HCT116 (cell line): Measurements from ENCODE around the gene NDUFS5. TPM values are rescaled to one million over a fixed set of nuclear protein-coding genes. Genes with fewer than 3 reads are reported as not detected.

Experiments
- ATAC-seq: fragments of 200-7000 bp; cut with Tn5 transposase; 2 replicates; pipeline ENCODE4 v1.9.1; 2020; ENCODE audit warnings: mild to moderate bottlenecking, moderate library complexity
- BruUV-seq: library from RNA; stranded (reverse); fragments of 400-500 nt; replicated peaks from 2 replicates; lab custom pipeline; 2021; lab: Mats Ljungman, UMichigan
- CTCF ChIA-PET: fragments of 300-600 bp; sonication (Branson Sonifier 250); formaldehyde crosslinking; loops from one replicate; lab custom pipeline; 2021; ENCODE audit warnings: antibody characterized with exemption; lab: Charles Lee
- POLR2A ChIA-PET: fragments of 300-600, 350-600 bp; sonication (Branson Sonifier 250); formaldehyde crosslinking; loops from one replicate; lab custom pipeline; 2021; ENCODE audit warnings: antibody characterized with exemption; lab: Charles Lee
- RAD21 ChIA-PET, 2 experiments: fragments of 300-600 bp; sonication (Branson Sonifier 250); formaldehyde crosslinking; loops; one replicate each; lab custom pipeline; 2023; ENCODE audit warnings: low total read pairs in 2 of 2; ENCODE audit not compliant: uncharacterized antibody in 2 of 2, unreplicated experiment in 2 of 2, low non-redundant PET in 1 of 2; lab: Charles Lee
- DNase-seq: peaks from one replicate; pipeline ENCODE4 v3.0.0-alpha.2; 2010; ENCODE audit warnings: low read depth, low spot score
- H2AFZ ChIP-seq: fragments of 200-600 bp; shearing (Covaris generic), sonication (generic); 2 replicates; pipeline ENCODE4 v1.6.1; 2017; ENCODE audit warnings: low read depth, mixed run types, mixed read lengths, antibody characterized with exemption, low read length; ENCODE audit not compliant: poor library complexity, severe bottlenecking
- H3K27ac ChIP-seq: 2 replicates; pipeline ENCODE4 v1.5.1; 2012; ENCODE audit warnings: low read depth, low read length
- H3K27me3 ChIP-seq: fragments of 200-600 bp; sonication (generic); 2 replicates; pipeline ENCODE4 v1.6.1; 2016; ENCODE audit warnings: mixed run types, low read length, mixed read lengths; ENCODE audit not compliant: insufficient read depth
- H3K36me3 ChIP-seq, 2 experiments: fragments of 200-500 bp in 1 of 2; fragments of 200-600 bp in 1 of 2; sonication (Bioruptor generic) in 1 of 2; sonication (generic) in 1 of 2; 2 replicates each; pipeline versions ENCODE4 v1.5.1 to v1.6.1; 2014 to 2016; ENCODE audit warnings: low read length in 2 of 2, inconsistent platforms in 1 of 2, mixed read lengths in 1 of 2, mixed run types in 1 of 2; ENCODE audit not compliant: insufficient read depth in 2 of 2, control insufficient read depth in 1 of 2
- H3K4me1 ChIP-seq, 2 experiments: fragments of 200-600 bp in 1 of 2; sonication (generic) in 1 of 2; 2 replicates each; pipeline versions ENCODE4 v1.5.1 to v1.6.1; 2012 to 2017; ENCODE audit warnings: low read length in 2 of 2, inconsistent platforms in 1 of 2, mild to moderate bottlenecking in 1 of 2, mixed read lengths in 1 of 2, mixed run types in 1 of 2, moderate library complexity in 1 of 2; ENCODE audit not compliant: insufficient read depth in 2 of 2, control insufficient read depth in 1 of 2
- H3K4me2 ChIP-seq: fragments of 200-600 bp; sonication (generic); 2 replicates; pipeline ENCODE4 v1.6.1; 2017; ENCODE audit warnings: mixed run types, low read length, mixed read lengths
- H3K4me3 ChIP-seq, 2 experiments: fragments of 200-600 bp in 1 of 2; sonication (generic) in 1 of 2; replicated peaks in 1 of 2; 2 replicates each; pipeline ENCODE4 v1.5.1; 2011 to 2016; ENCODE audit warnings: low read length in 2 of 2, control low read depth in 1 of 2, low read depth in 1 of 2, mild to moderate bottlenecking in 1 of 2, mixed read lengths in 1 of 2, mixed run types in 1 of 2
- H3K79me2 ChIP-seq: fragments of 200-600 bp; sonication (generic); 2 replicates; pipeline ENCODE4 v1.6.1; 2017; ENCODE audit warnings: mild to moderate bottlenecking, mixed run types, low read length, moderate library complexity, mixed read lengths; ENCODE audit not compliant: insufficient read depth
- H3K9ac ChIP-seq: fragments of 200-600 bp; sonication (generic); 2 replicates; pipeline ENCODE4 v1.6.1; 2016; ENCODE audit warnings: low read length, mixed read lengths
- H3K9me2 ChIP-seq: fragments of 200-600 bp; sonication (generic), shearing (Covaris generic); 2 replicates; pipeline ENCODE4 v1.6.1; 2017; ENCODE audit warnings: mixed run types, mild to moderate bottlenecking, moderate library complexity; ENCODE audit not compliant: insufficient read depth
- H3K9me3 ChIP-seq, 2 experiments: fragments of 200-500 bp in 1 of 2; fragments of 200-600 bp in 1 of 2; sonication (Bioruptor generic) in 1 of 2; sonication (generic) in 1 of 2; 2 replicates each; pipeline ENCODE4 v1.6.1; 2014 to 2017; ENCODE audit warnings: low read length in 2 of 2, mixed read lengths in 2 of 2, inconsistent platforms in 1 of 2, low read depth in 1 of 2, mild to moderate bottlenecking in 1 of 2, mixed run types in 1 of 2, moderate library complexity in 1 of 2; ENCODE audit not compliant: control insufficient read depth in 1 of 2, insufficient read depth in 1 of 2
- H4K20me1 ChIP-seq: fragments of 200-600 bp; sonication (generic), shearing (Covaris generic); 2 replicates; pipeline ENCODE4 v1.6.1; 2017; ENCODE audit warnings: mixed run types, mild to moderate bottlenecking, moderate library complexity; ENCODE audit not compliant: insufficient read depth
- CBX3 ChIP-seq: IDR thresholded peaks from 2 replicates; pipeline ENCODE4 v1.6.1; 2012; ENCODE audit warnings: low read depth
- CEBPB ChIP-seq: IDR thresholded peaks from 2 replicates; pipeline ENCODE4 v1.6.1; 2012; ENCODE audit warnings: low read depth
- EGR1 ChIP-seq: IDR thresholded peaks from 2 replicates; pipeline ENCODE4 v1.6.1; 2012; ENCODE audit warnings: low read depth
- ELF1 ChIP-seq: IDR thresholded peaks from 2 replicates; pipeline ENCODE4 v1.6.1; 2012; ENCODE audit warnings: low read depth, borderline replicate concordance
- FOSL1 ChIP-seq: IDR thresholded peaks from 2 replicates; pipeline ENCODE4 v1.6.1; 2012; ENCODE audit warnings: low read depth
- POLR2AphosphoS5 ChIP-seq: IDR thresholded peaks from 2 replicates; pipeline ENCODE4 v1.6.1; 2011; ENCODE audit warnings: mild to moderate bottlenecking, low read depth, low read length, moderate library complexity
- RAD21 ChIP-seq: IDR thresholded peaks from 2 replicates; pipeline ENCODE4 v1.6.1; 2012; ENCODE audit warnings: low read depth, mild to moderate bottlenecking
- SIN3A ChIP-seq: IDR thresholded peaks from 2 replicates; pipeline ENCODE4 v1.6.1; 2012; ENCODE audit warnings: low read depth
- SRF ChIP-seq: IDR thresholded peaks from 2 replicates; pipeline ENCODE4 v1.6.1; 2012; ENCODE audit warnings: low read depth
- TCF7L2 ChIP-seq: IDR thresholded peaks from 2 replicates; pipeline ENCODE4 v1.7.0; 2011; ENCODE audit warnings: borderline replicate concordance, inconsistent platforms; ENCODE audit not compliant: insufficient read depth, insufficient read length; ENCODE audit errors: extremely low read depth
- YY1 ChIP-seq: IDR thresholded peaks from 2 replicates; pipeline ENCODE4 v1.6.1; 2011; ENCODE audit warnings: low read length, low read depth, moderate library complexity, mild to moderate bottlenecking; ENCODE audit not compliant: insufficient replicate concordance; ENCODE audit errors: extremely low read depth
- ZBTB33 ChIP-seq: IDR thresholded peaks from 2 replicates; pipeline ENCODE4 v1.6.1; 2011; ENCODE audit warnings: mild to moderate bottlenecking, low read length, moderate library complexity; ENCODE audit not compliant: insufficient replicate concordance; ENCODE audit errors: extremely low read depth
- intact Hi-C: fragments of 100-400 bp; cut with micrococcal nuclease; formaldehyde crosslinking; loops from 2 replicates; pipeline ENCODE4 v1.10.0; 2022
- total RNA-seq: library from RNA; stranded (reverse); gene quantifications from one replicate; pipeline ENCODE4 v1.2.1, GENCODE V29; 2021; ENCODE audit not compliant: unreplicated experiment
- TF ChIP-seq, protein P1 (sequence below), 3 experiments: fragments of 200-600 bp in 1 of 3; sonication (generic) in 1 of 3; IDR thresholded peaks in 2 of 3; conservative IDR thresholded peaks in 1 of 3; 2 replicates each; pipeline ENCODE4 v1.5.1; 2012 to 2017; ENCODE audit warnings: low read depth in 2 of 3, low read length in 2 of 3, antibody characterized with exemption in 1 of 3, borderline replicate concordance in 1 of 3, control low read depth in 1 of 3, mild to moderate bottlenecking in 1 of 3, mixed read lengths in 1 of 3, mixed run types in 1 of 3, moderate library complexity in 1 of 3; ENCODE audit not compliant: insufficient read depth in 1 of 3
- TF ChIP-seq, protein P2 (sequence below): IDR thresholded peaks from 2 replicates; pipeline ENCODE4 v1.6.1; 2012; ENCODE audit warnings: low read depth

Gene NDUFS5
- total RNA-seq, 1 experiment from 2014 or later: 263 TPM

DNA sequence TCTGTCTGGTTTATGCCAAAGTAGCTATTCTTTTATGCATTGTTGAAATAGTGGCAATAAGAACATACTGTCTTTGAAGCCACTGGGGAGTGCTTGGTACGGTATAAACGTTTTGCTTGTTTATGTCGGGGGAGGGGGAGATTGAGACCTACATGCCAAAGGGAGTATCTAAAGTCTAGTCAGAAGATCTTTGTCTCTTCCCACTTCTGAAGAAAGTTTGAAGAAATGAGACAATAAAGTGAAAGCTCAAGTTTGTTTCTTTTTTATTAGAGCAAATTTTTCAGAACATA is 28.3 kb upstream of the NDUFS5 start:
- H3K9me2 ChIP-seq: no peaks in the 10 kb centered on the region
- ChIA-PET POLR2A (no interaction called here), RAD21 (no interaction called here)
- H3K27ac ChIP-seq: no peak overlapping the region
- no peaks in the 10 kb centered on the region for H3K9me3 ChIP-seq
- no peak overlapping the region for H3K4me3 ChIP-seq
- no peaks in the 10 kb centered on the region for H3K27me3 ChIP-seq
- H2AFZ ChIP-seq: no peak overlapping the region
- no peak for DNase-seq
- H4K20me1 ChIP-seq: peaks cover 18% of the 10 kb centered on the region; the same call in 1 of the 2 replicates
- no TSS peak for BruUV-seq
- no peak for TF ChIP-seq CBX3
- no peak for TF ChIP-seq ZBTB33
- TF ChIP-seq, protein P1, sequence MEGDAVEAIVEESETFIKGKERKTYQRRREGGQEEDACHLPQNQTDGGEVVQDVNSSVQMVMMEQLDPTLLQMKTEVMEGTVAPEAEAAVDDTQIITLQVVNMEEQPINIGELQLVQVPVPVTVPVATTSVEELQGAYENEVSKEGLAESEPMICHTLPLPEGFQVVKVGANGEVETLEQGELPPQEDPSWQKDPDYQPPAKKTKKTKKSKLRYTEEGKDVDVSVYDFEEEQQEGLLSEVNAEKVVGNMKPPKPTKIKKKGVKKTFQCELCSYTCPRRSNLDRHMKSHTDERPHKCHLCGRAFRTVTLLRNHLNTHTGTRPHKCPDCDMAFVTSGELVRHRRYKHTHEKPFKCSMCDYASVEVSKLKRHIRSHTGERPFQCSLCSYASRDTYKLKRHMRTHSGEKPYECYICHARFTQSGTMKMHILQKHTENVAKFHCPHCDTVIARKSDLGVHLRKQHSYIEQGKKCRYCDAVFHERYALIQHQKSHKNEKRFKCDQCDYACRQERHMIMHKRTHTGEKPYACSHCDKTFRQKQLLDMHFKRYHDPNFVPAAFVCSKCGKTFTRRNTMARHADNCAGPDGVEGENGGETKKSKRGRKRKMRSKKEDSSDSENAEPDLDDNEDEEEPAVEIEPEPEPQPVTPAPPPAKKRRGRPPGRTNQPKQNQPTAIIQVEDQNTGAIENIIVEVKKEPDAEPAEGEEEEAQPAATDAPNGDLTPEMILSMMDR (IDR thresholded peaks at IDR 0.05 in 2 of 3, conservative IDR thresholded peaks at IDR 0.05 in 1 of 3; ENCODE audit: borderline replicate concordance in 1 of 3, insufficient read depth in 1 of 3, low read depth in 2 of 3, low read length in 2 of 3): no peak
- TF ChIP-seq, protein P2, sequence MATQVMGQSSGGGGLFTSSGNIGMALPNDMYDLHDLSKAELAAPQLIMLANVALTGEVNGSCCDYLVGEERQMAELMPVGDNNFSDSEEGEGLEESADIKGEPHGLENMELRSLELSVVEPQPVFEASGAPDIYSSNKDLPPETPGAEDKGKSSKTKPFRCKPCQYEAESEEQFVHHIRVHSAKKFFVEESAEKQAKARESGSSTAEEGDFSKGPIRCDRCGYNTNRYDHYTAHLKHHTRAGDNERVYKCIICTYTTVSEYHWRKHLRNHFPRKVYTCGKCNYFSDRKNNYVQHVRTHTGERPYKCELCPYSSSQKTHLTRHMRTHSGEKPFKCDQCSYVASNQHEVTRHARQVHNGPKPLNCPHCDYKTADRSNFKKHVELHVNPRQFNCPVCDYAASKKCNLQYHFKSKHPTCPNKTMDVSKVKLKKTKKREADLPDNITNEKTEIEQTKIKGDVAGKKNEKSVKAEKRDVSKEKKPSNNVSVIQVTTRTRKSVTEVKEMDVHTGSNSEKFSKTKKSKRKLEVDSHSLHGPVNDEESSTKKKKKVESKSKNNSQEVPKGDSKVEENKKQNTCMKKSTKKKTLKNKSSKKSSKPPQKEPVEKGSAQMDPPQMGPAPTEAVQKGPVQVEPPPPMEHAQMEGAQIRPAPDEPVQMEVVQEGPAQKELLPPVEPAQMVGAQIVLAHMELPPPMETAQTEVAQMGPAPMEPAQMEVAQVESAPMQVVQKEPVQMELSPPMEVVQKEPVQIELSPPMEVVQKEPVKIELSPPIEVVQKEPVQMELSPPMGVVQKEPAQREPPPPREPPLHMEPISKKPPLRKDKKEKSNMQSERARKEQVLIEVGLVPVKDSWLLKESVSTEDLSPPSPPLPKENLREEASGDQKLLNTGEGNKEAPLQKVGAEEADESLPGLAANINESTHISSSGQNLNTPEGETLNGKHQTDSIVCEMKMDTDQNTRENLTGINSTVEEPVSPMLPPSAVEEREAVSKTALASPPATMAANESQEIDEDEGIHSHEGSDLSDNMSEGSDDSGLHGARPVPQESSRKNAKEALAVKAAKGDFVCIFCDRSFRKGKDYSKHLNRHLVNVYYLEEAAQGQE: no peak
- TF ChIP-seq TCF7L2: no peak
- TF ChIP-seq YY1: no peak
- TF ChIP-seq RAD21: no peak
- TF ChIP-seq EGR1: no peak
- TF ChIP-seq FOSL1: no peak
- TF ChIP-seq ELF1: no peak
- no peak for TF ChIP-seq CEBPB
- no peak for TF ChIP-seq POLR2AphosphoS5
- no peak for TF ChIP-seq SIN3A
- TF ChIP-seq SRF: no peak
- TF ChIP-seq, all 23 proteins: peak for 0
- no peak for ATAC-seq
- no peak overlapping the region for H3K4me2 ChIP-seq
- H3K36me3 ChIP-seq: peaks cover 37 to 46% of the 10 kb centered on the region in 2 experiments
- peaks cover 97% of the 10 kb centered on the region for H3K79me2 ChIP-seq
- peaks cover under 1 to 3% of the 10 kb centered on the region in 2 experiments; a peak in 3 of 4 replicates for H3K4me1 ChIP-seq
- intact Hi-C loops: no loop called here
- CTCF ChIA-PET: no interaction called here
- no peak overlapping the region for H3K9ac ChIP-seq
